MG63 (cell line): ENCODE data around the gene ADAP1. TPM values are rescaled to one million over a fixed set of nuclear protein-coding genes. Genes with fewer than 3 reads are reported as not detected.

Experiments
- total RNA-seq: library from RNA; depleted of rRNA; stranded (reverse); fragments of >200 nt; shearing (Covaris generic); gene quantifications from 2 replicates; pipeline ENCODE4 v1.2.3, GENCODE V29; 2014; ENCODE audit warnings: low replicate concordance; rRNA removed

The ADAP1 gene
- total RNA-seq, 1 experiment from 2014 or later: 9.6 TPM

Other genes starting within 250 kb of the ADAP1 start
- gene DNAAF5, start 228.0 kb downstream of the ADAP1 start, total RNA-seq: 23.7 and 31.4 TPM in 2 replicates
- 20.4 and 27.5 TPM in 2 replicates for gene PRKAR1B, start 227.4 kb downstream of the ADAP1 start, total RNA-seq
- 109 and 157 TPM in 2 replicates for gene SUN1, start 122.2 kb downstream of the ADAP1 start, total RNA-seq
- gene GET4, start 78.1 kb downstream of the ADAP1 start, total RNA-seq: 58.2 and 58.9 TPM in 2 replicates
- 4.4 and 10.1 TPM in 2 replicates for gene COX19, start 20.9 kb upstream of the ADAP1 start, total RNA-seq
- gene CYP2W1, start 28.5 kb upstream of the ADAP1 start, total RNA-seq: not detected in 2 replicates
- 1.5 TPM in 1 of 2 replicates, not detected in the other for gene GPR146, start 89.9 kb upstream of the ADAP1 start, total RNA-seq
- gene GPER1, start 133.4 kb upstream of the ADAP1 start, total RNA-seq: 2.2 and 2.8 TPM in 2 replicates
- 49.9 and 71.8 TPM in 2 replicates for gene ZFAND2A, start 205.5 kb upstream of the ADAP1 start, total RNA-seq